ENCODE results near the gene LRRK1. TPM values are rescaled to one million over a fixed set of nuclear protein-coding genes. Genes with fewer than 3 reads are reported as not detected.
"Not testable (repeated sequence)": the region's sequence is repeated elsewhere in the genome, so short reads cannot be mapped to it uniquely, and the experiment has no call there.

The LRRK1 gene
- polyA plus RNA-seq, 1 donor (not counting 4 experiments of a cell fraction or from before 2014, with no cell fraction given): 6.2 TPM

DNA sequence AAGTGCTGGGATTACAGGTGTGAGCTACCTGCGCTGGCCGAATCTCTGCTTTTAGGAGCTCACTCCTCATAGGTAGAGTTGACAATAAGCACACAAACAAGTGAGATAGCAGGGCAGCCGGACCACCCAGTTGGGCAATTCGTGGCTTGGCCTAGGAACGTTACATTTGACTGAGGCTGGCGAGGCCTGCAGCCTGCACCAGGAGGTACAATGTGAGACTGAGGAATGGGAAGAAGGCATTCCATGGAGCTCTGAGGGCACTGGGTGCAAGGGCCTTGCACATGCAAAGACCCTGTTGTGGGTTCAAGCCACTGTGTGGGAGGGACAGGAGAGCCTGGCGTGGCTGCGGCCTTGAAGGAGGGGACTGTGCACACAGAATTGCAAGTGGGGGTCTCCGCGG lies 152.5 kb downstream of the LRRK1 start:
- dilution Hi-C loops (cut with MboI; ENCODE audit: extremely low pct_ligation_motif_present, low sequenced_read_pairs): no loop called here
- Histone ChIP-seq H3K4me2 (ENCODE audit: control insufficient read depth, extremely low read depth, insufficient read depth, low read depth, low read length) (no peak overlapping the region), H3K9me1 (ENCODE audit: control insufficient read depth, extremely low read depth, insufficient read depth, low read length) (peaks cover 3% of the 10 kb centered on the region), H3K36me3 (ENCODE audit: control insufficient read depth in 2 of 2, extremely low read depth in 1 of 2, insufficient read depth in 2 of 2, low read length in 2 of 2) (no peaks in the 10 kb centered on the region), H3K9ac (ENCODE audit: control insufficient read depth, extremely low read depth, insufficient read depth, low read length) (no peak overlapping the region), H2AFZ (ENCODE audit: control insufficient read depth, low read length) (no peak overlapping the region), H3K27me3 (ENCODE audit: control insufficient read depth, extremely low read depth, insufficient read depth, low read length) (no peaks in the 10 kb centered on the region), H3K27ac (ENCODE audit: control insufficient read depth, insufficient read depth, low read length) (no peak overlapping the region), H3K4me1 (ENCODE audit: control insufficient read depth, extremely low read depth, insufficient read depth, low read length) (peaks cover 27% of the 10 kb centered on the region), H3K4me3 (ENCODE audit: control insufficient read depth in 2 of 3, extremely low read depth in 1 of 3, insufficient read depth in 2 of 3, low read depth in 1 of 3, low read length in 3 of 3) (no peak overlapping the region), H4K20me1 (ENCODE audit: control insufficient read depth, extremely low read depth, insufficient read depth, low read length) (no peaks in the 10 kb centered on the region), H3K79me2 (ENCODE audit: control insufficient read depth, insufficient read depth, low read length) (no peaks in the 10 kb centered on the region), H3K9me3 (ENCODE audit: control insufficient read depth, low read depth, low read length) (no peaks in the 10 kb centered on the region)
- FAIRE-seq (no peak), DNase-seq (ENCODE audit: low read depth, low spot score) (no peak)
- TF ChIP-seq, protein P1, sequence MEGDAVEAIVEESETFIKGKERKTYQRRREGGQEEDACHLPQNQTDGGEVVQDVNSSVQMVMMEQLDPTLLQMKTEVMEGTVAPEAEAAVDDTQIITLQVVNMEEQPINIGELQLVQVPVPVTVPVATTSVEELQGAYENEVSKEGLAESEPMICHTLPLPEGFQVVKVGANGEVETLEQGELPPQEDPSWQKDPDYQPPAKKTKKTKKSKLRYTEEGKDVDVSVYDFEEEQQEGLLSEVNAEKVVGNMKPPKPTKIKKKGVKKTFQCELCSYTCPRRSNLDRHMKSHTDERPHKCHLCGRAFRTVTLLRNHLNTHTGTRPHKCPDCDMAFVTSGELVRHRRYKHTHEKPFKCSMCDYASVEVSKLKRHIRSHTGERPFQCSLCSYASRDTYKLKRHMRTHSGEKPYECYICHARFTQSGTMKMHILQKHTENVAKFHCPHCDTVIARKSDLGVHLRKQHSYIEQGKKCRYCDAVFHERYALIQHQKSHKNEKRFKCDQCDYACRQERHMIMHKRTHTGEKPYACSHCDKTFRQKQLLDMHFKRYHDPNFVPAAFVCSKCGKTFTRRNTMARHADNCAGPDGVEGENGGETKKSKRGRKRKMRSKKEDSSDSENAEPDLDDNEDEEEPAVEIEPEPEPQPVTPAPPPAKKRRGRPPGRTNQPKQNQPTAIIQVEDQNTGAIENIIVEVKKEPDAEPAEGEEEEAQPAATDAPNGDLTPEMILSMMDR (optimal IDR thresholded peaks at IDR 0.05 in 1 of 3, IDR thresholded peaks at IDR 0.05 in 1 of 3, conservative IDR thresholded peaks at IDR 0.05 in 1 of 3; ENCODE audit: extremely low read depth in 1 of 3, insufficient read depth in 2 of 3, low read length in 3 of 3): no peak
- TF ChIP-seq EZH2 (IDR thresholded peaks at IDR 0.05; ENCODE audit: low read length): no peak

DNA sequence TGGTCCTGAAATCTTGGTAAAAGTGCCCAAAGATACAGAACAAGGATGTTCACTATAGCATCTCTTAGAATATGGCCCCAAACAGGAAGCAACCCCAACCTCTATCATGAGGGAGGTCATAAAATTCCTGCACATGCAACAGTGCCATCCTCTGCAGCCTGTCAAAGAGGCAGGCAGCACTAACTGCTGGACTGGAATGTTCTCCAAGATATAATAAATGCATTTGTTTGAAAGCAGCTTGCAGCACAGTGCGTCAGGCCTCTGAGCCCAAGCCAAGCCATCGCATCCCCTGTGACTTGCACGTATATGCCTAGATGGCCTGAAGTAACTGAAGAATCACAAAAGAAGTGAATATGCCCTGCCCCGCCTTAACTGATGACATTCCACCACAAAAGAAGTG lies 153.1 kb downstream of the LRRK1 start:
- FAIRE-seq; H3K27ac ChIP-seq (ENCODE audit: control insufficient read depth, insufficient read depth, low read length); H3K79me2 ChIP-seq (ENCODE audit: control insufficient read depth, insufficient read depth, low read length); H3K36me3 ChIP-seq (ENCODE audit: control insufficient read depth in 2 of 2, extremely low read depth in 1 of 2, insufficient read depth in 2 of 2, low read length in 2 of 2); DNase-seq (ENCODE audit: low read depth, low spot score); H3K9ac ChIP-seq (ENCODE audit: control insufficient read depth, extremely low read depth, insufficient read depth, low read length); H3K9me1 ChIP-seq (ENCODE audit: control insufficient read depth, extremely low read depth, insufficient read depth, low read length); H3K4me3 ChIP-seq (ENCODE audit: control insufficient read depth in 2 of 3, extremely low read depth in 1 of 3, insufficient read depth in 2 of 3, low read depth in 1 of 3, low read length in 3 of 3); dilution Hi-C loops (cut with MboI; ENCODE audit: extremely low pct_ligation_motif_present, low sequenced_read_pairs); H3K27me3 ChIP-seq (ENCODE audit: control insufficient read depth, extremely low read depth, insufficient read depth, low read length); H3K4me2 ChIP-seq (ENCODE audit: control insufficient read depth, extremely low read depth, insufficient read depth, low read depth, low read length); H4K20me1 ChIP-seq (ENCODE audit: control insufficient read depth, extremely low read depth, insufficient read depth, low read length); H3K9me3 ChIP-seq (ENCODE audit: control insufficient read depth, low read depth, low read length); H2AFZ ChIP-seq (ENCODE audit: control insufficient read depth, low read length): not testable (repeated sequence)
- peaks cover 27% of the 10 kb centered on the region for H3K4me1 ChIP-seq (ENCODE audit: control insufficient read depth, extremely low read depth, insufficient read depth, low read length)

DNA sequence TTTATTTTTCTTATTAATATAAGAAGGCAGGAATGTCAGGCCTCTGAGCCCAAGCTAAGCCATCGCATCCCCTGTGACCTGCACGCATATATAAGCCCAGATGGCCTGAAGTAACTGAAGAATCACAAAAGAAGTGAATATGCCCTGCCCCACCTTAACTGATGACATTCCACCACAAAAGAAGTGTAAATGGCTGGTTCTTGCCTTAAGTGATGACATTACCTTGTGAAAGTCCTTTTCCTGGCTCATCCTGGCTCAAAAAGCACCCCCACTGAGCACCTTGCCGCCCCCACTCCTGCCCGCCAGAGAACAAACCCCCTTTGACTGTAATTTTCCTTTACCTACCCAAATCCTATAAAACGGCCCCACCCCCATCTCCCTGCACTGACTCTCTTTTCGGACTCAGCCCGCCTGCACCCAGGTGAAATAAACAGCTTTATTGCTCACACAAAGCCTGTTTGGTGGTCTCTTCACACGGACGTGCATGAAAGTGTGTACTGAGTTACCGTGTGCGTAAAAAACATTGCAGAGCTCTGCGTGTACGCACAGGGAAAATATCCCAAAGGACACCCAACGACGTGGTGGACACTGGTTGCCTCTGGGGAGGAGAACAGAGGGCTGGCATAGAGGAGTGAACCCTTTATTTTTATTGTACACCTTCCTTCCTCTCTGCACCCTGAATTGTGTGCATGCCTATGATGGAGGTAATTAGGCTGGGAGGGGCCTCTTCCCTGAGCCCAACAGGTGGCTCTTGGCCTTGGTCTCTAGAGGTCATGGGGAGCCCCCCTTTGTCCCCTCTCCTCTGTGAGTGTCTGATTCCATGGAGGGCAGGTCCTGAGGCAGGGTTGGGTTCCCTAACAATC lies 158.9 kb downstream of the LRRK1 start:
- DNase-seq (ENCODE audit: low read depth, low spot score); H3K9me3 ChIP-seq (ENCODE audit: control insufficient read depth, low read depth, low read length); H2AFZ ChIP-seq (ENCODE audit: control insufficient read depth, low read length); H3K36me3 ChIP-seq (ENCODE audit: control insufficient read depth in 2 of 2, extremely low read depth in 1 of 2, insufficient read depth in 2 of 2, low read length in 2 of 2); H4K20me1 ChIP-seq (ENCODE audit: control insufficient read depth, extremely low read depth, insufficient read depth, low read length); H3K27ac ChIP-seq (ENCODE audit: control insufficient read depth, insufficient read depth, low read length); H3K9ac ChIP-seq (ENCODE audit: control insufficient read depth, extremely low read depth, insufficient read depth, low read length); H3K27me3 ChIP-seq (ENCODE audit: control insufficient read depth, extremely low read depth, insufficient read depth, low read length); H3K4me1 ChIP-seq (ENCODE audit: control insufficient read depth, extremely low read depth, insufficient read depth, low read length); H3K79me2 ChIP-seq (ENCODE audit: control insufficient read depth, insufficient read depth, low read length); H3K9me1 ChIP-seq (ENCODE audit: control insufficient read depth, extremely low read depth, insufficient read depth, low read length); H3K4me2 ChIP-seq (ENCODE audit: control insufficient read depth, extremely low read depth, insufficient read depth, low read depth, low read length); H3K4me3 ChIP-seq (ENCODE audit: control insufficient read depth in 2 of 3, extremely low read depth in 1 of 3, insufficient read depth in 2 of 3, low read depth in 1 of 3, low read length in 3 of 3); FAIRE-seq; dilution Hi-C loops (cut with MboI; ENCODE audit: extremely low pct_ligation_motif_present, low sequenced_read_pairs): not testable (repeated sequence)
